ENCODE measurements around the gene TRIM66.

TRIM66 gene

GRCh38 chr11:8714622-8715225, 32.3 kb upstream of the TRIM66 start:
- DNase-seq (ENCODE audit: low read depth) = no peak

- DNase-seq (ENCODE audit: low read depth) = no peak
Observed at GRCh38 chr11:8713760-8714454, 31.4 kb upstream of the TRIM66 start.

- DNase-seq (ENCODE audit: low read depth) = no peak
Observed at GRCh38 chr11:8712506-8712905, 30.0 kb upstream of the TRIM66 start.

- DNase-seq (ENCODE audit: low read depth) = no peak
Observed at GRCh38 chr11:8711895-8712442, 29.5 kb upstream of the TRIM66 start.

GRCh38 chr11:8709777-8710176, 27.3 kb upstream of the TRIM66 start:
- DNase-seq (ENCODE audit: low read depth) = no peak

- peak; percentile 83 for DNase-seq (ENCODE audit: low read depth)
Observed at GRCh38 chr11:8709002-8709672, 26.7 kb upstream of the TRIM66 start.

GRCh38 chr11:8707541-8708191, 25.2 kb upstream of the TRIM66 start:
- DNase-seq (ENCODE audit: low read depth) = no peak

- no peak for DNase-seq (ENCODE audit: low read depth)
Observed at GRCh38 chr11:8706673-8707432, 24.4 kb upstream of the TRIM66 start.

GRCh38 chr11:8705146-8705545, 22.7 kb upstream of the TRIM66 start:
- DNase-seq (ENCODE audit: low read depth) = no peak

- no peak for DNase-seq (ENCODE audit: low read depth)
Observed at GRCh38 chr11:8704136-8704535, 21.7 kb upstream of the TRIM66 start.

GRCh38 chr11:8702598-8702915, 20.1 kb upstream of the TRIM66 start:
- DNase-seq (ENCODE audit: low read depth) = no peak

- DNase-seq (ENCODE audit: low read depth) = no peak
Observed at GRCh38 chr11:8701891-8702597, 19.6 kb upstream of the TRIM66 start.

- no peak for DNase-seq (ENCODE audit: low read depth)
Observed at GRCh38 chr11:8699903-8700302, 17.4 kb upstream of the TRIM66 start.

- no peak for DNase-seq (ENCODE audit: low read depth)
Observed at GRCh38 chr11:8698917-8699441, 16.5 kb upstream of the TRIM66 start.

GRCh38 chr11:8698379-8698851, 15.9 kb upstream of the TRIM66 start:
- DNase-seq (ENCODE audit: low read depth) = no peak

- no peak for DNase-seq (ENCODE audit: low read depth)
Observed at GRCh38 chr11:8697054-8697453, 14.6 kb upstream of the TRIM66 start.

- no peak for DNase-seq (ENCODE audit: low read depth)
Observed at GRCh38 chr11:8694137-8694536, 11.7 kb upstream of the TRIM66 start.

GRCh38 chr11:8693555-8693954, 11.1 kb upstream of the TRIM66 start:
- no peak for DNase-seq (ENCODE audit: low read depth)

- DNase-seq (ENCODE audit: low read depth) = peak; percentile 76
Observed at GRCh38 chr11:8693010-8693551, 10.6 kb upstream of the TRIM66 start.

GRCh38 chr11:8692417-8692816, 10.0 kb upstream of the TRIM66 start:
- DNase-seq (ENCODE audit: low read depth) = no peak

GRCh38 chr11:8691601-8692000, 9.1 kb upstream of the TRIM66 start:
- DNase-seq (ENCODE audit: low read depth) = no peak

Measured in stromal cell of bone marrow (primary cell).